Activated naive CD8-positive, alpha-beta T cell treated with anti-CD3 and anti-CD28 coated beads, Interleukin-2, amount 50 U/mL, for 16 hours (primary cell): ENCODE data around the gene TBL1XR1.
"Not testable (repeated sequence)": the region's sequence is repeated elsewhere in the genome, so short reads cannot be mapped to it uniquely, and the experiment has no call there.

Source experiments
- DNase-seq: peaks from one replicate; pipeline ENCODE4 v3.0.0-alpha.2; 2020; ENCODE audit warnings: low read depth, low spot score

The TBL1XR1 gene

GRCh38 chr3:177026505-177027277 is 170.6 kb downstream of the TBL1XR1 start:
- no peak for DNase-seq

GRCh38 chr3:177015881-177016280 is 181.4 kb downstream of the TBL1XR1 start:
- DNase-seq = no peak

GRCh38 chr3:177013681-177014280 is 183.5 kb downstream of the TBL1XR1 start:
- DNase-seq = no peak

- DNase-seq = no peak
These were observed 191.4 kb downstream of the TBL1XR1 start for GRCh38 chr3:177005718-177006405.

GRCh38 chr3:177000159-177000558 is 197.1 kb downstream of the TBL1XR1 start:
- DNase-seq = not testable (repeated sequence)

GRCh38 chr3:176995946-176996345 is 201.3 kb downstream of the TBL1XR1 start:
- DNase-seq = no peak

GRCh38 chr3:176994891-176995781 is 202.1 kb downstream of the TBL1XR1 start:
- DNase-seq = no peak

- DNase-seq = no peak
These were observed 202.9 kb downstream of the TBL1XR1 start for GRCh38 chr3:176994393-176994792.

GRCh38 chr3:176992978-176993377 is 204.3 kb downstream of the TBL1XR1 start:
- no peak for DNase-seq

GRCh38 chr3:176992565-176992964 is 204.7 kb downstream of the TBL1XR1 start:
- no peak for DNase-seq

- DNase-seq = no peak
These were observed 208.5 kb downstream of the TBL1XR1 start for GRCh38 chr3:176988795-176989194.

GRCh38 chr3:176987901-176988650 is 209.2 kb downstream of the TBL1XR1 start:
- DNase-seq = no peak

- DNase-seq = no peak
These were observed 218.8 kb downstream of the TBL1XR1 start for GRCh38 chr3:176978441-176978840.

- no peak for DNase-seq
These were observed 220.0 kb downstream of the TBL1XR1 start for GRCh38 chr3:176977331-176977730.

- DNase-seq = no peak
These were observed 220.7 kb downstream of the TBL1XR1 start for GRCh38 chr3:176976586-176976985.

- DNase-seq = no peak
These were observed 223.0 kb downstream of the TBL1XR1 start for GRCh38 chr3:176974279-176974678.

GRCh38 chr3:176971613-176972174 is 225.6 kb downstream of the TBL1XR1 start:
- DNase-seq = no peak

GRCh38 chr3:176970770-176971169 is 226.5 kb downstream of the TBL1XR1 start:
- no peak for DNase-seq

- DNase-seq = no peak
These were observed 227.8 kb downstream of the TBL1XR1 start for GRCh38 chr3:176969506-176969905.
